Left lung (tissue), 10 donors: ENCODE measurements around the gene SLC2A10. TPM values are rescaled to one million over a fixed set of nuclear protein-coding genes. Genes with fewer than 3 reads are reported as not detected.

Experiments used
- ATAC-seq: fragments of 200-7000 bp; cut with Tn5 transposase; one replicate; pipeline ENCODE4 v1.9.1; 2020; ENCODE audit warnings: moderate library complexity
- DNase-seq, 4 donors: peaks; one replicate each; pipeline ENCODE4 v3.0.0-alpha.2; 2013 to 2020
- H3K27ac ChIP-seq, 2 donors: fragments of 200-600 bp; sonication (generic) in 1 of 2; one replicate each; pipeline versions ENCODE4 v1.5.0 to v1.8.0; 2020 to 2021
- H3K27me3 ChIP-seq, 2 donors: fragments of 200-600 bp; sonication (generic) in 1 of 2; one replicate each; pipeline versions ENCODE4 v1.5.0 to v1.8.0; 2020 to 2021
- H3K36me3 ChIP-seq, 2 donors: fragments of 200-600 bp; sonication (generic) in 1 of 2; one replicate each; pipeline versions ENCODE4 v1.5.0 to v1.8.0; 2020 to 2021
- H3K4me1 ChIP-seq, 2 donors: fragments of 200-600 bp; one replicate each; pipeline ENCODE4 v1.8.0; 2021
- H3K4me3 ChIP-seq, 2 donors: fragments of 200-600 bp; sonication (generic) in 1 of 2; one replicate each; pipeline versions ENCODE4 v1.5.0 to v1.8.0; 2020 to 2021; ENCODE audit warnings: mild to moderate bottlenecking in 1 of 2
- H3K9me3 ChIP-seq, 2 donors: fragments of 200-600 bp; sonication (generic) in 1 of 2; one replicate each; pipeline versions ENCODE4 v1.5.0 to v1.8.0; 2020 to 2021
- intact Hi-C, 2 donors: fragments of 100-400 bp; cut with DNase I; formaldehyde crosslinking; loops; one replicate each; pipeline versions ENCODE4 v1.11.2 to v1.14.2; 2022
- polyA plus RNA-seq, 6 donors: library from polyadenylated mRNA; unstranded; fragments of 120-200 nt; gene quantifications; one replicate each; pipeline ENCODE4 v1.2.1, GENCODE V29; 2013; ENCODE audit not compliant: insufficient read length in 6 of 6
- total RNA-seq, 2 donors: library from RNA; stranded (reverse); fragmentation: NEBNext Ultra II Directional; extraction: Animal tissue kit (Norgen Biotek cat#: 25700); gene quantifications; one replicate each; pipeline ENCODE4 v1.2.1, GENCODE V29; 2021
- TF ChIP-seq, protein P1 (sequence below), 2 donors: fragments of 200-600 bp; sonication (generic) in 1 of 2; IDR thresholded peaks; one replicate each; pipeline versions ENCODE4 v1.5.0 to v1.8.0; 2021; ENCODE audit warnings: antibody characterized with exemption in 2 of 2
- donor health status: DM: no; HTN: yes; CAD: no.
- donor health status: DM: no; HTN: no; CAD: no.

Gene SLC2A10
- total and polyA plus RNA-seq, 8 donors = 12.9 to 26.1 (median 21.0) TPM

GRCh38 chr20:46771195-46771588 is 61.7 kb downstream of the SLC2A10 start:
- Histone ChIP-seq H3K9me3 (no peaks in the 10 kb centered on the region), H3K4me3 (no peak overlapping the region), H3K36me3 (no peaks in the 10 kb centered on the region), H3K27ac (no peak overlapping the region), H3K4me1 (no peaks in the 10 kb centered on the region), H3K27me3 (peaks cover 0 to 45% of the 10 kb centered on the region in 2 donors)
- TF ChIP-seq, protein P1, sequence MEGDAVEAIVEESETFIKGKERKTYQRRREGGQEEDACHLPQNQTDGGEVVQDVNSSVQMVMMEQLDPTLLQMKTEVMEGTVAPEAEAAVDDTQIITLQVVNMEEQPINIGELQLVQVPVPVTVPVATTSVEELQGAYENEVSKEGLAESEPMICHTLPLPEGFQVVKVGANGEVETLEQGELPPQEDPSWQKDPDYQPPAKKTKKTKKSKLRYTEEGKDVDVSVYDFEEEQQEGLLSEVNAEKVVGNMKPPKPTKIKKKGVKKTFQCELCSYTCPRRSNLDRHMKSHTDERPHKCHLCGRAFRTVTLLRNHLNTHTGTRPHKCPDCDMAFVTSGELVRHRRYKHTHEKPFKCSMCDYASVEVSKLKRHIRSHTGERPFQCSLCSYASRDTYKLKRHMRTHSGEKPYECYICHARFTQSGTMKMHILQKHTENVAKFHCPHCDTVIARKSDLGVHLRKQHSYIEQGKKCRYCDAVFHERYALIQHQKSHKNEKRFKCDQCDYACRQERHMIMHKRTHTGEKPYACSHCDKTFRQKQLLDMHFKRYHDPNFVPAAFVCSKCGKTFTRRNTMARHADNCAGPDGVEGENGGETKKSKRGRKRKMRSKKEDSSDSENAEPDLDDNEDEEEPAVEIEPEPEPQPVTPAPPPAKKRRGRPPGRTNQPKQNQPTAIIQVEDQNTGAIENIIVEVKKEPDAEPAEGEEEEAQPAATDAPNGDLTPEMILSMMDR (IDR thresholded peaks at IDR 0.05) = no peak
- intact Hi-C loops = no loop called here
- DNase-seq (no peak), ATAC-seq (no peak)

GRCh38 chr20:46772901-46773300 is 63.5 kb downstream of the SLC2A10 start:
- no peaks in the 10 kb centered on the region for H3K4me1 ChIP-seq
- TF ChIP-seq, protein P1 (IDR thresholded peaks at IDR 0.05) = no peak
- no peaks in the 10 kb centered on the region for H3K9me3 ChIP-seq
- no peaks in the 10 kb centered on the region for H3K36me3 ChIP-seq
- no peak overlapping the region for H3K27ac ChIP-seq
- H3K27me3 ChIP-seq = peaks cover 0 to 51% of the 10 kb centered on the region in 2 donors
- DNase-seq (no peak), ATAC-seq (no peak)
- no peak overlapping the region for H3K4me3 ChIP-seq
- intact Hi-C loops = no loop called here

GRCh38 chr20:46773680-46774079 is 64.2 kb downstream of the SLC2A10 start:
- peaks cover 0 to 58% of the 10 kb centered on the region in 2 donors for H3K27me3 ChIP-seq
- H3K4me1 ChIP-seq = no peaks in the 10 kb centered on the region
- no peak for DNase-seq
- intact Hi-C loops = no loop called here
- no peak overlapping the region for H3K27ac ChIP-seq
- H3K36me3 ChIP-seq = no peaks in the 10 kb centered on the region
- TF ChIP-seq, protein P1 (IDR thresholded peaks at IDR 0.05) = no peak
- ATAC-seq = no peak
- no peak overlapping the region for H3K4me3 ChIP-seq
- H3K9me3 ChIP-seq = no peaks in the 10 kb centered on the region

DNA sequence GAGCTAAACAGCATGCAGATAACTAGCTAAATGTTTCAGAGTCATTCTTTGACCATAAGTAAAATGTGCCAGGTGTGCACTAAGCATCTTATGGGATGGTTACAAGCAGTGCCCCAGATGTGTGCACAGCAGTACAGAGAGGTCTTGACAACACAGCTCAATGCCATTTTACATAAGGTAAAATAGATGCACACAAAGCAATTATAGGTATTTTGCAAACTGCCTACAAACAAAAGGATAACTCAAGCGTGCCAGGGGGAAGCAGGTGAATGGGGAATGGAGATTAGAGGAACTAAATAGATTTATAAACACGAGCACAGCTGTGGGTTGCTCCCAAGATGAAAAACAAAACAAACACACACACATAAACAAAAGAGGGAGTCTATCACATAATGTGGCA is 64.8 kb downstream of the SLC2A10 start:
- DNase-seq = no peak

GRCh38 chr20:46774943-46775560 is 65.6 kb downstream of the SLC2A10 start:
- H3K27me3 ChIP-seq = peaks cover 0 to 56% of the 10 kb centered on the region in 2 donors

More for the DNA sequence above, 64.8 kb downstream of the SLC2A10 start:
- ATAC-seq = no peak
- H3K36me3 ChIP-seq = no peaks in the 10 kb centered on the region
- TF ChIP-seq, protein P1 (IDR thresholded peaks at IDR 0.05) = no peak
- H3K27me3 ChIP-seq = peaks cover 0 to 58% of the 10 kb centered on the region in 2 donors
- no peak overlapping the region for H3K27ac ChIP-seq
- H3K9me3 ChIP-seq = no peaks in the 10 kb centered on the region
- intact Hi-C loops = no loop called here
- H3K4me3 ChIP-seq = no peak overlapping the region
- H3K4me1 ChIP-seq = no peaks in the 10 kb centered on the region

More at GRCh38 chr20:46774943-46775560, 65.6 kb downstream of the SLC2A10 start:
- Histone ChIP-seq H3K4me3 (no peak overlapping the region), H3K9me3 (no peaks in the 10 kb centered on the region), H3K4me1 (no peaks in the 10 kb centered on the region), H3K27ac (no peak overlapping the region), H3K36me3 (no peaks in the 10 kb centered on the region)
- TF ChIP-seq, protein P1 (IDR thresholded peaks at IDR 0.05) = no peak
- DNase-seq (no peak), ATAC-seq (no peak)
- intact Hi-C loops = no loop called here
